WERI-Rb-1 (cell line): Measurements from ENCODE around the gene PSEN1.
"Not testable (repeated sequence)": the region's sequence is repeated elsewhere in the genome, so short reads cannot be mapped to it uniquely, and the experiment has no call there.

ENCODE experiments used
- DNase-seq: peaks from one replicate; pipeline ENCODE4 v3.0.0-alpha.2; 2020
- H3K27ac ChIP-seq: fragments of 250-450 bp; sonication (Bioruptor Pico); 2 replicates; pipeline ENCODE4 v1.5.1; 2020; ENCODE audit warnings: mild to moderate bottlenecking, moderate library complexity
- H3K27me3 ChIP-seq: fragments of 250-450 bp; sonication (Bioruptor Pico); 2 replicates; pipeline ENCODE4 v1.5.1; 2021; ENCODE audit warnings: mild to moderate bottlenecking, low read depth, moderate library complexity; ENCODE audit not compliant: insufficient read depth, severe bottlenecking
- H3K36me3 ChIP-seq: fragments of 250-450 bp; sonication (Bioruptor Pico); 2 replicates; pipeline ENCODE4 v1.5.1; 2020; ENCODE audit warnings: mild to moderate bottlenecking, moderate library complexity
- H3K4me3 ChIP-seq: 2 replicates; pipeline ENCODE4 v1.5.1; 2011; ENCODE audit warnings: low read depth, mild to moderate bottlenecking, control low read depth, low read length
- H3K9me3 ChIP-seq: fragments of 250-450 bp; sonication (Bioruptor Pico); 2 replicates; pipeline ENCODE4 v1.5.1; 2021; ENCODE audit warnings: mild to moderate bottlenecking, moderate library complexity; ENCODE audit not compliant: severe bottlenecking
- TF ChIP-seq, protein P1 (sequence below): IDR thresholded peaks from 2 replicates; pipeline ENCODE4 v1.5.1; 2011; ENCODE audit warnings: low read depth, mild to moderate bottlenecking, control low read depth, inconsistent platforms, low read length

The PSEN1 gene

DNA sequence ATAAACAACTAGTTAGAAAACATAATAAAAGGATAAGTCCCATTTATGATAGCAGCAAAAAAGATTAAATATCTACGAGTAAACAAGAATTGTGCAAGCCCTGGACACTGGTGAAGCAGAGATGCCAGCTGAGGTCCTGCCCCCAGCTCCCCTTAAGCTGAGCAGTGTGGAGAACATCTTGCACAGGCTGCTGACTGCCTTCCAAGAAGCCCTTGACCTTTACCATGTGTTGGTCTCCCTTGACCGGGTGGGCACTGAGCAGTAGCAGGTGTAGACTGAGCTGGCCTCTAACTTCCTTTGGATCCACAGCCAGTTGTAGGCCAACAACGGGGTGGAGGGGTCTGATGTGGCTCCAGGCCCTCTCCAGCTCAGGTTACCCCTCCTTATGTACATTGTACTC, 53.3 kb downstream of the PSEN1 start:
- H3K27me3 ChIP-seq, result no peaks in the 10 kb centered on the region
- peaks cover 34% of the 10 kb centered on the region for H3K36me3 ChIP-seq
- H3K9me3 ChIP-seq, result no peaks in the 10 kb centered on the region
- no peak for DNase-seq
- TF ChIP-seq, protein P1, sequence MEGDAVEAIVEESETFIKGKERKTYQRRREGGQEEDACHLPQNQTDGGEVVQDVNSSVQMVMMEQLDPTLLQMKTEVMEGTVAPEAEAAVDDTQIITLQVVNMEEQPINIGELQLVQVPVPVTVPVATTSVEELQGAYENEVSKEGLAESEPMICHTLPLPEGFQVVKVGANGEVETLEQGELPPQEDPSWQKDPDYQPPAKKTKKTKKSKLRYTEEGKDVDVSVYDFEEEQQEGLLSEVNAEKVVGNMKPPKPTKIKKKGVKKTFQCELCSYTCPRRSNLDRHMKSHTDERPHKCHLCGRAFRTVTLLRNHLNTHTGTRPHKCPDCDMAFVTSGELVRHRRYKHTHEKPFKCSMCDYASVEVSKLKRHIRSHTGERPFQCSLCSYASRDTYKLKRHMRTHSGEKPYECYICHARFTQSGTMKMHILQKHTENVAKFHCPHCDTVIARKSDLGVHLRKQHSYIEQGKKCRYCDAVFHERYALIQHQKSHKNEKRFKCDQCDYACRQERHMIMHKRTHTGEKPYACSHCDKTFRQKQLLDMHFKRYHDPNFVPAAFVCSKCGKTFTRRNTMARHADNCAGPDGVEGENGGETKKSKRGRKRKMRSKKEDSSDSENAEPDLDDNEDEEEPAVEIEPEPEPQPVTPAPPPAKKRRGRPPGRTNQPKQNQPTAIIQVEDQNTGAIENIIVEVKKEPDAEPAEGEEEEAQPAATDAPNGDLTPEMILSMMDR, result no peak
- no peak overlapping the region for H3K27ac ChIP-seq
- H3K4me3 ChIP-seq, result no peak overlapping the region

DNA sequence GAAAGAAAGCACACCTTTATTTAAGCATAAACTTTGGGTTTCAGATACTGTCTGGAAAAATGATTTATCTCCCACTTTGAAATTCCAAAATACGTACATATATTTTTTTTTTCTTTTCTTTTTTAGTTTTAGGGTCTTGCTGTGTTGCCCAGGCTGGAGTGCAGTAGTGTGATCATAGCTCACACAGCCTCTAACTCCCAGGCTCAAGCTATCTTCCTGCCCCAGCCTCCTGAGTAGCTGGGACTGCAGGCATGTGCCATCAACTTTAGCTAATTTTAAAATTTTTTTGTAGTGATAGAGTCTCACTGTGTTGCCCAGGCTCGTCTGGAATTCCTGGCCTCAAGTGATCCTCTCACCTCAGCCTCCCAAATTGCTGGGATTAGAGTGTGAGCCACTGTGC, 55.1 kb downstream of the PSEN1 start:
- no peak for DNase-seq
- TF ChIP-seq, protein P1, result no peak
- Histone ChIP-seq H3K27me3 (no peaks in the 10 kb centered on the region), H3K4me3 (no peak overlapping the region), H3K27ac (no peak overlapping the region), H3K36me3 (peaks cover 46% of the 10 kb centered on the region), H3K9me3 (no peaks in the 10 kb centered on the region)

DNA sequence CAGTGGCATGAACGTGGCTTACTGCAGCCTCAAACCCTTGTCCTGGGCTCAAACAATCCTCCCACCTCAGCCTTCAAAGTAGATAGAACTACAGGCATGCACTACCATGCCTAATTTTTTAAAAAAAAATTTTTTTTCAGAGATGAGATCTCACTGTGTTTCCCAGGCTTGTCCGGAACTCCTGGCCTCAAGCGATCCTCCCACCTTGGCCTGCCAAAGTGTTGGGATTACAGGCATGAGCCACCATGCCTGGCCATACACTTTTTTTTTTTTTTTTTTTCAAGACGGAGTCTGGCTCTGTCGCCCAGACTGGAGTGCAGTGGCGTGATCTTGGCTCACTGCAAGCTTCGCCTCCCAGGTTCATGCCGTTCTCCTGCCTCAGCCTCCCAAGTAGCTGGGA, 58.0 kb downstream of the PSEN1 start:
- peaks cover 43% of the 10 kb centered on the region for H3K36me3 ChIP-seq
- not testable (repeated sequence) for H3K9me3 ChIP-seq, DNase-seq, H3K27me3 ChIP-seq, H3K27ac ChIP-seq, H3K4me3 ChIP-seq

DNA sequence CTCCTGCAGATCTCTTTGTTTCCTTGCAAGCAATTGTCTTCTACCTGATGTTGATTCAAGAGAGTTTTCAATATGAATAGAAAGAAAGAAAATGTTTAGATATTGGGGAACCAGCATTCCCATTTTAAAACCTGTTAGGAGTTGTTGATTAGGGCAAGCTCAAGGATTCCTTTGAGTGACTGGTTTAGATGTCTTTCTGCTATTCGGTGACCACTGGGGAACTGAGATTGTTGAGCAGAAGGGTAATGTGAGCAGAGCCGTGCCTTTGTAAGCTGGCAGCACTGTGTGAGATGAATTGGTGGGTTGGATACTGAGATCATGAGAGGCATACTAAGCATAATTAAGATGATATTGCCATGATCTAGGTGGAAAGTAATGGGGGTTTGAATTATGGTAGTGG, 61.9 kb downstream of the PSEN1 start:
- Histone ChIP-seq H3K9me3 (no peaks in the 10 kb centered on the region), H3K4me3 (no peak overlapping the region), H3K27ac (no peak overlapping the region), H3K27me3 (no peaks in the 10 kb centered on the region), H3K36me3 (peaks cover 46% of the 10 kb centered on the region)
- no peak for DNase-seq
- TF ChIP-seq, protein P1, result no peak

DNA sequence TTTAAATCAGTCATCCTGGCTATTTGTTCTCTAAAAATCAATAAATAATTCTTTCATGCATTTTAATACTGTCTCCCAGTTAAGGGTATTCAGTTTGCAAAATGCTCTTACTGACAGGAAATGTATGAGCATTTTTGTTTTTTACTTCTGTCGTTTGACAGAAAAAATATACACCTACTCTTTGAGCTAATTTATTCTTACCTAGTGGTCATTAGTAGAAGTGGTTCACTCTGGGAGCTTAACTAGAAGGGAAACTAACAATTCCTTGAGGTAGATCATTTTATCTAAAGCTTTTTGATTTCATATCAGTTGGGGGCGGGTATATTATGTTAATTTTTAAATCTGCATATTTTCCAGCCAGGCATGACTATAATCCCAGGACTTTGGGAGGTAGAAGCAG, 67.2 kb downstream of the PSEN1 start:
- TF ChIP-seq, protein P1, result no peak
- Histone ChIP-seq H3K9me3 (no peaks in the 10 kb centered on the region), H3K27me3 (no peaks in the 10 kb centered on the region), H3K36me3 (peaks cover 66% of the 10 kb centered on the region), H3K27ac (no peak overlapping the region), H3K4me3 (no peak overlapping the region)
- DNase-seq, result no peak

DNA sequence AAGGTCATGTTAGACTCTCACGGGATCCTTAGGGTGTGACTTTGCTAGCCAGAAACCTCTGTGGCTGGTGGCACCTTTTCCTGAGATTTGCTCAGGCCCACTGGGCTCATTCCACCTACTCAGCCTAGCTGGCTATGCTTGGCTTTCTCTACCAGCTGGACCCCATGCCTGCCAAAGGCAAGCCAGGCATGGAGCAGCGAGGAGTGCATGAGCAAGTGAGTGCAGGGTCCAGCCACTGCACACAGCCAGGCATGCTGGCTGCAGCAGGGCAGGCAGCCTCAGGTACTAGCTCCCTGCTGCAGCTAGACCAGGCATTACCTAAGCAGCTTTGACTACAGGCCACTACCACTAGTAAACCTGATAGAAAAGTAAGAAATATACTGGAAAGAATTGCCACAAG, 71.3 kb downstream of the PSEN1 start:
- H3K36me3 ChIP-seq, result peaks cover 67% of the 10 kb centered on the region
- no peak overlapping the region for H3K27ac ChIP-seq
- TF ChIP-seq, protein P1, result no peak
- no peak for DNase-seq
- no peaks in the 10 kb centered on the region for H3K27me3 ChIP-seq
- H3K9me3 ChIP-seq, result no peaks in the 10 kb centered on the region
- no peak overlapping the region for H3K4me3 ChIP-seq
